GM12891 (cell line): Measurements from ENCODE around the gene PAK3.

Experiments
- DNase-seq: peaks from one replicate; pipeline ENCODE4 v3.0.0; 2011; ENCODE audit warnings: low spot score; ENCODE audit not compliant: insufficient read length
- FAIRE-seq: peaks from 2 replicates; lab custom pipeline; 2011; peaks lifted over from hg19 to GRCh38; lab: Jason Lieb, UNC
- PAX5 ChIP-seq: IDR thresholded peaks from 2 replicates; pipeline ENCODE4 v1.6.1; 2011; ENCODE audit warnings: low read length, moderate library complexity, mild to moderate bottlenecking; ENCODE audit not compliant: insufficient read depth, severe bottlenecking
- POLR2A ChIP-seq: IDR thresholded peaks from 2 replicates; pipeline ENCODE4 v1.6.1; 2011; ENCODE audit warnings: low read depth, low read length, control low read depth
- POLR2AphosphoS5 ChIP-seq: IDR thresholded peaks from 2 replicates; pipeline ENCODE4 v1.6.1; 2011; ENCODE audit warnings: low read depth, low read length, control low read depth
- POU2F2 ChIP-seq: IDR thresholded peaks from 2 replicates; pipeline ENCODE4 v1.6.1; 2011; ENCODE audit warnings: low read depth, mild to moderate bottlenecking, control low read depth, low read length, moderate library complexity
- SPI1 ChIP-seq: IDR thresholded peaks from 2 replicates; pipeline ENCODE4 v1.6.1; 2011; ENCODE audit warnings: low read depth, low read length, control low read depth
- TAF1 ChIP-seq: IDR thresholded peaks from 2 replicates; pipeline ENCODE4 v1.6.1; 2011; ENCODE audit warnings: low read depth, low read length, control low read depth

Gene PAK3

GRCh38 chrX:111169141-111169540, 73.2 kb downstream of the PAK3 start:
- TF ChIP-seq POU2F2 (no peak), POLR2A (no peak), PAX5 (no peak), TAF1 (no peak), SPI1 (no peak), POLR2AphosphoS5 (no peak)
- no peak for FAIRE-seq
- no peak for DNase-seq

- DNase-seq (no peak), FAIRE-seq (no peak)
- TF ChIP-seq POLR2A (no peak), POLR2AphosphoS5 (no peak), PAX5 (no peak), POU2F2 (no peak), TAF1 (no peak)
Observed at GRCh38 chrX:111170017-111170416, 74.0 kb downstream of the PAK3 start.

DNA sequence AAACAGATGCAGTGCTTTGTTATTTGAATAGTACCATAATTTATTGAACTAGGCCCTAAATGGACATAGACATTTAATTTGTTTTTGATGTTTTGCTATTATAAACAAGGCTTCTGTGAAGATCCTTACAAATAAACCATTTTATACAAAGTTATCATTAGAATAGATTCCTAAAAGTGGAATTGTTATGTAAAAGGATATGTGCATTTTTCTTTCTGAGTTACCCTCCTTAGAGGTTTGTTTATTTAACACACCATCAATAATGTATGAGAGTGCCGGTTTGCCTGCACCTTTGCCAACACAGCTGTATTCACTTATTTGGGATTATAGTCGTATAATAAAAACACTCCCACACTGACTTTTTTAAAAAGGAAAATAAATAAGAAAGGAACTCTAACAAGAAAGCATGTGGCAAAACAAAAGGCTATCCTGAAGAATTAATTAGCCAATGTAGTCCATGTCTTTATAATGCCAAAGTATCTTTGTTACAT, 84.8 kb downstream of the PAK3 start:
- TF ChIP-seq PAX5 (no peak), TAF1 (no peak), POU2F2 (no peak), POLR2AphosphoS5 (no peak), SPI1 (no peak), POLR2A (no peak)
- DNase-seq (no peak), FAIRE-seq (no peak)

GRCh38 chrX:111181951-111182350, 86.0 kb downstream of the PAK3 start:
- DNase-seq (no peak), FAIRE-seq (no peak)
- no peak for TF ChIP-seq POLR2AphosphoS5
- no peak for TF ChIP-seq SPI1
- TF ChIP-seq PAX5, result no peak
- TF ChIP-seq POU2F2, result no peak
- no peak for TF ChIP-seq TAF1
- no peak for TF ChIP-seq POLR2A

- peak; percentile 9 for FAIRE-seq
- TF ChIP-seq TAF1, result no peak
- no peak for TF ChIP-seq POLR2A
- TF ChIP-seq PAX5, result no peak
- TF ChIP-seq SPI1, result no peak
- TF ChIP-seq POLR2AphosphoS5, result no peak
- TF ChIP-seq POU2F2, result no peak
- DNase-seq, result no peak
Observed at GRCh38 chrX:111182997-111183396, 87.0 kb downstream of the PAK3 start.

- FAIRE-seq (no peak), DNase-seq (no peak)
- no peak for TF ChIP-seq SPI1
- no peak for TF ChIP-seq PAX5
- no peak for TF ChIP-seq POLR2A
- TF ChIP-seq POU2F2, result no peak
- TF ChIP-seq TAF1, result no peak
- no peak for TF ChIP-seq POLR2AphosphoS5
Observed at GRCh38 chrX:111191598-111191997, 95.6 kb downstream of the PAK3 start.

DNA sequence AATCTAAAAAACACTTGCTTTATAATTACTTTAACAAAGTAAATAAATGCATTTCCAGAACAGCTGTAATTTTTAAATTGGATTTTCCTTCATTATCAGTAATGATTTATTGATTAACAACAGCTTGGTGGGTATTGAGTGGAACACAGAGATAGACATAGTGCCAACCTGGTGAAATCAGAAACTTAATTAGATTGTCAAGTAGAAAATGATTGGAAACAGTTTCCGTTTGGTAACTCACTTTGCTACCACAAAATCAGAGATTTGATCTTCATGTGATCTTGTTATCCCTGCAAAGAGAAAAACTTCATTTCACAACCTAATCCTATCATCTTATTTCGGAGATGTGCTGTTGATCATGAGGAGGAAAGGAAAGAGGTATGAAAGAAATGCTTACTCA, 103.5 kb downstream of the PAK3 start:
- no peak for DNase-seq
- FAIRE-seq, result no peak
- TF ChIP-seq TAF1 (no peak), POLR2A (no peak), PAX5 (no peak), SPI1 (no peak), POU2F2 (no peak)

GRCh38 chrX:111200327-111200726, 104.3 kb downstream of the PAK3 start:
- no peak for FAIRE-seq
- no peak for TF ChIP-seq PAX5
- TF ChIP-seq POU2F2, result no peak
- TF ChIP-seq TAF1, result no peak
- no peak for TF ChIP-seq POLR2A
- TF ChIP-seq POLR2AphosphoS5, result no peak
- TF ChIP-seq SPI1, result no peak
- DNase-seq, result no peak

GRCh38 chrX:111207851-111208250, 111.9 kb downstream of the PAK3 start:
- no peak for TF ChIP-seq PAX5
- TF ChIP-seq TAF1, result no peak
- TF ChIP-seq POLR2A, result no peak
- TF ChIP-seq POLR2AphosphoS5, result no peak
- TF ChIP-seq SPI1, result no peak
- TF ChIP-seq POU2F2, result no peak
- DNase-seq, result no peak

GRCh38 chrX:111216293-111216801, 120.4 kb downstream of the PAK3 start:
- DNase-seq (no peak), FAIRE-seq (no peak)
- TF ChIP-seq POU2F2, result no peak
- TF ChIP-seq POLR2A, result no peak
- no peak for TF ChIP-seq POLR2AphosphoS5
- no peak for TF ChIP-seq TAF1
- no peak for TF ChIP-seq SPI1
- TF ChIP-seq PAX5, result no peak

More at GRCh38 chrX:111207851-111208250, 111.9 kb downstream of the PAK3 start:
- peak; percentile 47 for FAIRE-seq
